Astrocyte (in vitro differentiated cells and primary cell): ENCODE data around the gene TSNAX. TPM values are rescaled to one million over a fixed set of nuclear protein-coding genes. Genes with fewer than 3 reads are reported as not detected.

Experiments used
- DNase-seq: peaks from one replicate; pipeline ENCODE4 v3.0.0-alpha.2; 2010; ENCODE audit warnings: low read depth
- FAIRE-seq: peaks from 2 replicates; lab custom pipeline; 2011; peaks lifted over from hg19 to GRCh38; lab: Jason Lieb, UNC
- H2AFZ ChIP-seq: 2 replicates; pipeline ENCODE4 v1.6.0; 2012; ENCODE audit warnings: low read depth, low read length, inconsistent platforms
- H3K27ac ChIP-seq: 2 replicates; pipeline ENCODE4 v1.5.1; 2011; ENCODE audit warnings: low read depth, low read length, inconsistent platforms
- H3K27me3 ChIP-seq: 2 replicates; pipeline ENCODE4 v1.6.0; 2011; ENCODE audit warnings: low read length, inconsistent platforms; ENCODE audit not compliant: insufficient read depth
- H3K36me3 ChIP-seq: 2 replicates; pipeline ENCODE4 v1.5.1; 2011; ENCODE audit warnings: low read length, inconsistent platforms; ENCODE audit not compliant: insufficient read depth
- H3K4me1 ChIP-seq: 2 replicates; pipeline ENCODE4 v1.5.1; 2011; ENCODE audit warnings: low read length, inconsistent platforms; ENCODE audit not compliant: insufficient read depth
- H3K4me2 ChIP-seq: 2 replicates; pipeline ENCODE4 v1.6.0; 2012; ENCODE audit warnings: low read length, inconsistent platforms
- H3K4me3 ChIP-seq: 2 replicates; pipeline ENCODE4 v1.5.1; 2011; ENCODE audit warnings: low read depth, mild to moderate bottlenecking, low read length, inconsistent platforms; ENCODE audit not compliant: insufficient read depth
- H3K79me2 ChIP-seq: 2 replicates; pipeline ENCODE4 v1.6.0; 2012; ENCODE audit warnings: mild to moderate bottlenecking, low read length, inconsistent platforms; ENCODE audit not compliant: insufficient read depth
- H3K9ac ChIP-seq: 2 replicates; pipeline ENCODE4 v1.6.0; 2012; ENCODE audit warnings: mild to moderate bottlenecking, low read length, inconsistent platforms
- H3K9me3 ChIP-seq: 2 replicates; pipeline ENCODE4 v1.5.1; 2012; ENCODE audit warnings: low read depth, mild to moderate bottlenecking, low read length, inconsistent platforms; ENCODE audit not compliant: insufficient read depth
- H4K20me1 ChIP-seq: 2 replicates; pipeline ENCODE4 v1.6.0; 2012; ENCODE audit warnings: low read length, inconsistent platforms; ENCODE audit not compliant: insufficient read depth
- H3K27ac Mint-ChIP-seq: one replicate; pipeline ENCODE4 v1.8.0; 2021; ENCODE audit warnings: mild to moderate bottlenecking, mixed read lengths; ENCODE audit not compliant: unreplicated experiment
- H3K27me3 Mint-ChIP-seq: one replicate; pipeline ENCODE4 v1.8.0; 2021; ENCODE audit warnings: low read depth, mixed read lengths; ENCODE audit not compliant: unreplicated experiment
- H3K36me3 Mint-ChIP-seq: one replicate; pipeline ENCODE4 v1.8.0; 2021; ENCODE audit warnings: low read depth, mixed read lengths; ENCODE audit not compliant: unreplicated experiment
- H3K4me1 Mint-ChIP-seq: one replicate; pipeline ENCODE4 v1.8.0; 2021; ENCODE audit warnings: low read depth, mixed read lengths; ENCODE audit not compliant: unreplicated experiment
- H3K4me3 Mint-ChIP-seq: one replicate; pipeline ENCODE4 v1.8.0; 2021; ENCODE audit warnings: mild to moderate bottlenecking, moderate library complexity, mixed read lengths; ENCODE audit not compliant: unreplicated experiment
- H3K9me3 Mint-ChIP-seq: one replicate; pipeline ENCODE4 v1.8.0; 2021; ENCODE audit warnings: mild to moderate bottlenecking, mixed read lengths; ENCODE audit not compliant: unreplicated experiment
- EZH2 ChIP-seq: IDR thresholded peaks from 2 replicates; pipeline ENCODE4 v1.6.1; 2012; ENCODE audit warnings: mild to moderate bottlenecking, low read length, inconsistent platforms; ENCODE audit not compliant: insufficient read depth
- total RNA-seq: library from RNA; stranded (reverse); gene quantifications from 2 replicates; pipeline ENCODE4 v1.2.1, GENCODE V29; 2021
- TF ChIP-seq, protein P1 (sequence below): IDR thresholded peaks from 2 replicates; pipeline ENCODE4 v1.5.1; 2011; ENCODE audit warnings: low read depth, mild to moderate bottlenecking, inconsistent platforms, low read length, moderate library complexity; ENCODE audit not compliant: insufficient read depth

The TSNAX gene
- total RNA-seq, 1 donor from 2014 or later, result 43.5 TPM

DNA sequence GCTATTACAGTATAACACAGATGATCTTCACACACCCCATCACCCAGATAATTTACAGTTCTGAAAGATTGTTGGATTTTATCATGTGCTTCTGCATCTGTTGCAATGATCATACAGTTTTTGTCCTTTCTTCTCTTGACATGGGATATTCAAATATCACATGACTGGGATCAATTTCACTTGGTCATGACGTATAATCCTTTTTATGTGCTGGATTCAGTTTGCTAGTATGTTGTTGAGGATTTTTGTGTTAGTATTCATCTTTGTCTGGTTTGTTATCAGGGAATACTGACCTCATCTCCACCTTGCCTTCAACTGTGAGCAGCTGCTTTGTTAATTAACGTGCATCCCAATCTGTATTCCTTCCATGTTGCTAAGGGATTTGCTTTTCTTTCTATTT, 53.4 kb downstream of the TSNAX start:
- H4K20me1 ChIP-seq, result no peaks in the 10 kb centered on the region
- no peaks in the 10 kb centered on the region for H3K79me2 ChIP-seq
- H3K27ac ChIP-seq, result no peak overlapping the region
- no peak overlapping the region for H3K4me3 Mint-ChIP-seq
- peaks cover 4% of the 10 kb centered on the region for H3K4me1 ChIP-seq
- H3K9ac ChIP-seq, result no peak overlapping the region
- H3K9me3 Mint-ChIP-seq, result no peaks in the 10 kb centered on the region
- no peak overlapping the region for H2AFZ ChIP-seq
- H3K36me3 ChIP-seq, result no peaks in the 10 kb centered on the region
- no peak for TF ChIP-seq EZH2
- TF ChIP-seq, protein P1, sequence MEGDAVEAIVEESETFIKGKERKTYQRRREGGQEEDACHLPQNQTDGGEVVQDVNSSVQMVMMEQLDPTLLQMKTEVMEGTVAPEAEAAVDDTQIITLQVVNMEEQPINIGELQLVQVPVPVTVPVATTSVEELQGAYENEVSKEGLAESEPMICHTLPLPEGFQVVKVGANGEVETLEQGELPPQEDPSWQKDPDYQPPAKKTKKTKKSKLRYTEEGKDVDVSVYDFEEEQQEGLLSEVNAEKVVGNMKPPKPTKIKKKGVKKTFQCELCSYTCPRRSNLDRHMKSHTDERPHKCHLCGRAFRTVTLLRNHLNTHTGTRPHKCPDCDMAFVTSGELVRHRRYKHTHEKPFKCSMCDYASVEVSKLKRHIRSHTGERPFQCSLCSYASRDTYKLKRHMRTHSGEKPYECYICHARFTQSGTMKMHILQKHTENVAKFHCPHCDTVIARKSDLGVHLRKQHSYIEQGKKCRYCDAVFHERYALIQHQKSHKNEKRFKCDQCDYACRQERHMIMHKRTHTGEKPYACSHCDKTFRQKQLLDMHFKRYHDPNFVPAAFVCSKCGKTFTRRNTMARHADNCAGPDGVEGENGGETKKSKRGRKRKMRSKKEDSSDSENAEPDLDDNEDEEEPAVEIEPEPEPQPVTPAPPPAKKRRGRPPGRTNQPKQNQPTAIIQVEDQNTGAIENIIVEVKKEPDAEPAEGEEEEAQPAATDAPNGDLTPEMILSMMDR, result no peak
- H3K27me3 ChIP-seq, result no peaks in the 10 kb centered on the region
- H3K4me3 ChIP-seq, result no peak overlapping the region
- no peaks in the 10 kb centered on the region for H3K36me3 Mint-ChIP-seq
- peaks cover 4% of the 10 kb centered on the region for H3K4me1 Mint-ChIP-seq
- H3K27ac Mint-ChIP-seq, result no peak overlapping the region
- H3K4me2 ChIP-seq, result no peak overlapping the region
- no peaks in the 10 kb centered on the region for H3K9me3 ChIP-seq
- peak; percentile 36 for DNase-seq
- no peaks in the 10 kb centered on the region for H3K27me3 Mint-ChIP-seq
- FAIRE-seq, result no peak

DNA sequence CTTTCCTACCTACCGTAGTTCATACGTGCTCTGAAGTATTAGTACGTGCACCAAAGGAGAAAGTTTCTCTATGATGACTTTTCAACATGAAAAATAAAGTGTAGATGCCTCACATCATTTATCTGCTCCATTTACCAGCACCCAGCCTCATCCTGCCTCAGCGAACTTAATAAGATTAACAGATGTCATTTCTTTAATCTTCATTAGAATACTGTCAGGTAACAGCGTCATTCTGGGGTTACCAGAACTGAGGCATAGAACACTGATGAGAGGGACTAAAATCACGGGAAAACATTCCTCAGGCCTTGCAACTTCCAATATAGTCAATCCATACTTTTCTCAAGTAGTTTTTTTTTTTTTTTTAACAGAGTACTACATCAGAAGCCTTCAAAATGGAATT, 54.9 kb downstream of the TSNAX start:
- H3K9me3 ChIP-seq, result no peaks in the 10 kb centered on the region
- no peak overlapping the region for H2AFZ ChIP-seq
- no peak overlapping the region for H3K9ac ChIP-seq
- Mint-ChIP-seq H3K36me3 (no peaks in the 10 kb centered on the region), H3K27me3 (no peaks in the 10 kb centered on the region), H3K4me1 (peaks cover 4% of the 10 kb centered on the region), H3K9me3 (no peaks in the 10 kb centered on the region), H3K27ac (no peak overlapping the region), H3K4me3 (no peak overlapping the region)
- H3K4me2 ChIP-seq, result no peak overlapping the region
- no peaks in the 10 kb centered on the region for H3K27me3 ChIP-seq
- no peak overlapping the region for H3K27ac ChIP-seq
- no peaks in the 10 kb centered on the region for H4K20me1 ChIP-seq
- TF ChIP-seq EZH2, result no peak
- TF ChIP-seq, protein P1, result no peak
- FAIRE-seq (no peak), DNase-seq (no peak)
- H3K36me3 ChIP-seq, result no peaks in the 10 kb centered on the region
- H3K4me3 ChIP-seq, result no peak overlapping the region
- peaks cover 4% of the 10 kb centered on the region for H3K4me1 ChIP-seq
- no peaks in the 10 kb centered on the region for H3K79me2 ChIP-seq

DNA sequence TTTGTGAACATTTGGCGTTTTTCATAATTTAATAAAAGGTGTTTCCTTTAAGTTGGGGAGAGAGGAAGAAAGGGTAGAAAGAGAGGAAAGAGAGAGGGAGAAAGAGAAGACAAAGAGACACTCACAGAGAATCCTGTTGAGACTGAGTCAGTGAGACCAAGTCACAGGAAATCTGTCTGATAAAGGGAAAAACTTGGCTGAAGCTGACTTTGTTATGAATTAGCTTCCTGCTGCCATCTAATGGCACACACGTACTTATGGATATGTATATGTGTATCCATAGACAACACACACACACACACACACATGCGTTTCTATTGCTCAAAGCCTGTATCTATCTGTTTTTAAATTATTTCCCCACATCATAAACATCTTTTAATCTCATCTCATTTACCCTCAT, 55.6 kb downstream of the TSNAX start:
- H3K4me2 ChIP-seq, result no peak overlapping the region

More for the DNA sequence above, 55.6 kb downstream of the TSNAX start:
- peak; percentile 70 for DNase-seq
- Histone ChIP-seq H3K4me1 (peaks cover 4% of the 10 kb centered on the region), H4K20me1 (no peaks in the 10 kb centered on the region), H3K36me3 (no peaks in the 10 kb centered on the region), H3K27ac (no peak overlapping the region), H2AFZ (peak overlapping the region; percentile 47), H3K27me3 (no peaks in the 10 kb centered on the region), H3K9me3 (no peaks in the 10 kb centered on the region), H3K9ac (no peak overlapping the region), H3K4me3 (no peak overlapping the region), H3K79me2 (no peaks in the 10 kb centered on the region)
- no peaks in the 10 kb centered on the region for H3K9me3 Mint-ChIP-seq
- no peaks in the 10 kb centered on the region for H3K27me3 Mint-ChIP-seq
- H3K27ac Mint-ChIP-seq, result peak overlapping the region; percentile 22
- TF ChIP-seq EZH2, result no peak
- TF ChIP-seq, protein P1, result no peak
- peaks cover 4% of the 10 kb centered on the region for H3K4me1 Mint-ChIP-seq
- no peak for FAIRE-seq
- H3K4me3 Mint-ChIP-seq, result no peak overlapping the region
- no peaks in the 10 kb centered on the region for H3K36me3 Mint-ChIP-seq
